A673 (cell line): ENCODE data around the gene SESN1.

ENCODE experiments used
- CTCF ChIP-seq: fragments of 300-800, 200-600 bp; sonication (generic); conservative IDR thresholded peaks from 2 replicates; pipeline ENCODE4 v1.5.1; 2017; ENCODE audit warnings: low read depth, mild to moderate bottlenecking, antibody characterized with exemption, low read length, moderate library complexity, mixed read lengths
- EZH2 ChIP-seq: fragments of 200-600 bp; sonication (generic); IDR thresholded peaks from 2 replicates; pipeline ENCODE4 v1.6.1; 2017; ENCODE audit warnings: borderline replicate concordance, low read depth, mild to moderate bottlenecking, mixed read lengths, antibody characterized with exemption, low read length; ENCODE audit not compliant: poor library complexity, severe bottlenecking

- TF ChIP-seq CTCF (no peak), EZH2 (no peak)
These were observed 5.7 kb downstream of the SESN1 start for GRCh38 chr6:109088995-109089394.
